Natural killer cell treated with Interleukin-12 subunit alpha and Interleukin-12 subunit beta and Interleukin-15 and Interleukin-18, amount 100 ng/mL, for 72 hours (primary cell): ENCODE measurements around the gene CLSTN3. TPM values are rescaled to one million over a fixed set of nuclear protein-coding genes. Genes with fewer than 3 reads are reported as not detected.

Experiments
- ATAC-seq, 2 donors: fragments of 150-1000 bp; cut with Tn5 transposase in 1 of 2; sonication (Bioruptor Pico), chemical (Tn5 transposase) in 1 of 2; 2 replicates each; pipeline ENCODE4 v1.10.0; 2021
- DNase-seq: peaks from one replicate; pipeline ENCODE4 v3.0.0; 2022; ENCODE audit warnings: low spot score
- H3K27ac Mint-ChIP-seq, 2 donors: 1 replicate in 1 of 2; 2 replicates in 1 of 2; pipeline ENCODE4 v1.8.0; 2022; ENCODE audit warnings: mixed read lengths in 2 of 2, mild to moderate bottlenecking in 1 of 2, moderate library complexity in 1 of 2
- H3K27me3 Mint-ChIP-seq, 2 donors: 1 replicate in 1 of 2; 2 replicates in 1 of 2; pipeline ENCODE4 v1.8.0; 2022; ENCODE audit warnings: mixed read lengths in 2 of 2
- H3K36me3 Mint-ChIP-seq: one replicate; pipeline ENCODE4 v1.8.0; 2022; ENCODE audit warnings: mixed read lengths
- H3K4me1 Mint-ChIP-seq, 2 donors: 1 replicate in 1 of 2; 2 replicates in 1 of 2; pipeline ENCODE4 v1.8.0; 2022; ENCODE audit warnings: low read depth in 2 of 2, mixed read lengths in 2 of 2, mild to moderate bottlenecking in 1 of 2
- H3K4me3 Mint-ChIP-seq: one replicate; pipeline ENCODE4 v1.8.0; 2022; ENCODE audit warnings: mixed read lengths
- H3K9me3 Mint-ChIP-seq: 2 replicates; pipeline ENCODE4 v1.8.0; 2022; ENCODE audit warnings: mixed read lengths
- total RNA-seq, 2 donors: library from RNA; stranded (reverse); gene quantifications; one replicate each; pipeline ENCODE4 v1.2.3, GENCODE V29; 2022

The CLSTN3 gene
- total RNA-seq, 2 donors from 2014 or later: 36.3 to 40.0 TPM

- Mint-ChIP-seq H3K9me3 (no peaks in the 10 kb centered on the region), H3K4me1 (peaks cover 24 to 27% of the 10 kb centered on the region in 2 donors), H3K4me3 (peak overlapping the region; percentile 94), H3K27me3 (no peaks in the 10 kb centered on the region), H3K27ac (peak overlapping the region; percentile 87 to 95), H3K36me3 (peaks cover 4% of the 10 kb centered on the region)
- DNase-seq: no peak
- ATAC-seq: peak; percentile 53 to 68
Observed at GRCh38 chr12:7188562-7189397, 58.6 kb downstream of the CLSTN3 start.

GRCh38 chr12:7189398-7190267 lies 59.5 kb downstream of the CLSTN3 start, which contains the start of gene PEX5:
Gene PEX5, plus strand, starts transcription at chr12:7189686. Its CDS starts 692 bp downstream, at chr12:7190378.
- Mint-ChIP-seq H3K4me1 (peaks cover 25 to 28% of the 10 kb centered on the region in 2 donors), H3K27ac (peak within 1 kb of the TSS; percentile 87 to 95), H3K9me3 (no peaks in the 10 kb centered on the region), H3K27me3 (no peaks in the 10 kb centered on the region), H3K4me3 (peak within 1 kb of the TSS; percentile 94), H3K36me3 (peaks cover 4% of the 10 kb centered on the region)
- DNase-seq: peak; percentile 89
- ATAC-seq: peak; percentile 98 to 99

- Mint-ChIP-seq H3K36me3 (peaks cover 4% of the 10 kb centered on the region), H3K4me1 (peaks cover 25 to 28% of the 10 kb centered on the region in 2 donors), H3K9me3 (no peaks in the 10 kb centered on the region), H3K27me3 (no peaks in the 10 kb centered on the region), H3K27ac (peak overlapping the region in 1 of 2 donors; percentile 50), H3K4me3 (peak overlapping the region; percentile 82)
- ATAC-seq (no peak), DNase-seq (no peak)
Observed at GRCh38 chr12:7190268-7191055, 60.3 kb downstream of the CLSTN3 start.

GRCh38 chr12:7193674-7194073 lies 63.5 kb downstream of the CLSTN3 start:
- no peak overlapping the region for H3K27ac Mint-ChIP-seq
- H3K4me3 Mint-ChIP-seq: no peak overlapping the region
- DNase-seq (no peak), ATAC-seq (no peak)
- peaks cover 18 to 20% of the 10 kb centered on the region in 2 donors for H3K4me1 Mint-ChIP-seq
- no peaks in the 10 kb centered on the region for H3K27me3 Mint-ChIP-seq
- peaks cover 4% of the 10 kb centered on the region for H3K36me3 Mint-ChIP-seq
- H3K9me3 Mint-ChIP-seq: no peaks in the 10 kb centered on the region

GRCh38 chr12:7197841-7198240 lies 67.7 kb downstream of the CLSTN3 start:
- peaks cover 10% of the 10 kb centered on the region for H3K36me3 Mint-ChIP-seq
- H3K27ac Mint-ChIP-seq: no peak overlapping the region
- H3K4me1 Mint-ChIP-seq: peaks cover 2 to 4% of the 10 kb centered on the region in 2 donors
- H3K9me3 Mint-ChIP-seq: no peaks in the 10 kb centered on the region
- no peaks in the 10 kb centered on the region for H3K27me3 Mint-ChIP-seq
- H3K4me3 Mint-ChIP-seq: no peak overlapping the region
- DNase-seq (no peak), ATAC-seq (no peak)

- H3K4me1 Mint-ChIP-seq: no peaks in the 10 kb centered on the region
- no peak overlapping the region for H3K27ac Mint-ChIP-seq
- peaks cover 32% of the 10 kb centered on the region for H3K36me3 Mint-ChIP-seq
Observed at GRCh38 chr12:7203109-7203508, 72.9 kb downstream of the CLSTN3 start.

GRCh38 chr12:7205091-7205490 lies 74.9 kb downstream of the CLSTN3 start:
- no peaks in the 10 kb centered on the region for H3K4me1 Mint-ChIP-seq
- peaks cover 46% of the 10 kb centered on the region for H3K36me3 Mint-ChIP-seq
- ATAC-seq (no peak), DNase-seq (no peak)
- no peaks in the 10 kb centered on the region for H3K27me3 Mint-ChIP-seq
- H3K27ac Mint-ChIP-seq: no peak overlapping the region
- H3K9me3 Mint-ChIP-seq: no peaks in the 10 kb centered on the region
- no peak overlapping the region for H3K4me3 Mint-ChIP-seq

More at GRCh38 chr12:7203109-7203508, 72.9 kb downstream of the CLSTN3 start:
- DNase-seq: no peak
- ATAC-seq: no peak
- no peaks in the 10 kb centered on the region for H3K27me3 Mint-ChIP-seq
- H3K9me3 Mint-ChIP-seq: no peaks in the 10 kb centered on the region
- H3K4me3 Mint-ChIP-seq: no peak overlapping the region

GRCh38 chr12:7206691-7207090 lies 76.5 kb downstream of the CLSTN3 start:
- ATAC-seq (no peak), DNase-seq (no peak)
- no peak overlapping the region for H3K4me3 Mint-ChIP-seq
- H3K9me3 Mint-ChIP-seq: no peaks in the 10 kb centered on the region
- H3K4me1 Mint-ChIP-seq: no peaks in the 10 kb centered on the region
- H3K27me3 Mint-ChIP-seq: no peaks in the 10 kb centered on the region
- H3K36me3 Mint-ChIP-seq: peaks cover 59% of the 10 kb centered on the region
- no peak overlapping the region for H3K27ac Mint-ChIP-seq

GRCh38 chr12:7207866-7208625 lies 77.9 kb downstream of the CLSTN3 start:
- DNase-seq: no peak
- Mint-ChIP-seq H3K9me3 (no peaks in the 10 kb centered on the region), H3K4me3 (no peak overlapping the region), H3K4me1 (no peaks in the 10 kb centered on the region), H3K27ac (no peak overlapping the region), H3K36me3 (peaks cover 56% of the 10 kb centered on the region), H3K27me3 (no peaks in the 10 kb centered on the region)
- ATAC-seq: no peak

Other genes starting within 250 kb of the CLSTN3 start
- gene LRRC23, start 225.5 kb upstream of the CLSTN3 start, total RNA-seq: 1 to 10 TPM; 3.2 to 7.1 TPM
- 100 to 1,000 TPM; 151 to 158 TPM for gene ENO2, start 215.8 kb upstream of the CLSTN3 start, total RNA-seq
- 10 to 100 TPM; 36.5 to 62.2 TPM for gene ATN1, start 202.4 kb upstream of the CLSTN3 start, total RNA-seq
- not detected for gene RNU7-1, start 186.6 kb upstream of the CLSTN3 start, total RNA-seq
- gene C12orf57, start 186.3 kb upstream of the CLSTN3 start, total RNA-seq: 100 to 1,000 TPM in 1 of 2 donors, 10 to 100 TPM in 1; 89.7 to 106 TPM
- 100 to 1,000 TPM in 1 of 2 donors, 10 to 100 TPM in 1; 71.6 to 131 TPM for gene PTPN6, start 179.0 kb upstream of the CLSTN3 start, total RNA-seq
- gene PHB2, start 159.7 kb upstream of the CLSTN3 start, total RNA-seq: 100 to 1,000 TPM; 227 to 350 TPM
- gene EMG1, start 159.5 kb upstream of the CLSTN3 start, total RNA-seq: 100 to 1,000 TPM in 1 of 2 donors, 10 to 100 TPM in 1; 74.9 to 141 TPM
- 10 to 100 TPM; 25.4 to 31.9 TPM for gene LPCAT3, start 111.9 kb upstream of the CLSTN3 start, total RNA-seq
- gene C1S, start 69.7 kb upstream of the CLSTN3 start, total RNA-seq: 1 to 10 TPM; 1.3 to 4.3 TPM
- gene C1R, start 37.9 kb upstream of the CLSTN3 start, total RNA-seq: 1 to 10 TPM; 1.6 to 1.7 TPM
- gene C1RL, start 21.2 kb upstream of the CLSTN3 start, total RNA-seq: 10 to 100 TPM; 24.8 to 29.1 TPM
- gene RBP5, start 1.5 kb upstream of the CLSTN3 start, total RNA-seq: not detected
- gene PEX5, start 59.3 kb downstream of the CLSTN3 start, total RNA-seq: 10 to 100 TPM; 24.0 to 42.8 TPM
- gene ACSM4, start 173.7 kb downstream of the CLSTN3 start, total RNA-seq: not detected